Lower lobe of right lung (tissue), 2 donors: ENCODE data around the gene ZNF536. TPM values are rescaled to one million over a fixed set of nuclear protein-coding genes. Genes with fewer than 3 reads are reported as not detected.

Experiments used
- ATAC-seq, 2 donors: fragments of 200-7000 bp; cut with Tn5 transposase; one replicate each; pipeline ENCODE4 v1.9.1; 2020 to 2022; ENCODE audit warnings: mild to moderate bottlenecking in 2 of 2, moderate library complexity in 2 of 2
- DNase-seq: peaks from one replicate; pipeline ENCODE4 v3.0.0-alpha.2; 2020
- H3K27ac ChIP-seq: fragments of 200-600 bp; one replicate; pipeline ENCODE4 v1.8.0; 2022
- H3K27me3 ChIP-seq: fragments of 200-600 bp; one replicate; pipeline ENCODE4 v1.8.0; 2022; ENCODE audit warnings: low read depth
- H3K36me3 ChIP-seq: fragments of 200-600 bp; one replicate; pipeline ENCODE4 v1.8.0; 2022; ENCODE audit warnings: mild to moderate bottlenecking
- H3K4me1 ChIP-seq: fragments of 200-600 bp; one replicate; pipeline ENCODE4 v1.8.0; 2022
- H3K4me3 ChIP-seq: fragments of 200-600 bp; one replicate; pipeline ENCODE4 v1.8.0; 2022; ENCODE audit warnings: mild to moderate bottlenecking
- H3K9me3 ChIP-seq: fragments of 200-600 bp; one replicate; pipeline ENCODE4 v1.8.0; 2022
- intact Hi-C: fragments of 100-400 bp; cut with DNase I; formaldehyde crosslinking; loops from one replicate; pipeline ENCODE4 v1.11.0; 2022
- total RNA-seq: library from RNA; stranded (reverse); fragmentation: NEBNext Ultra II Directional; extraction: Animal tissue kit (Norgen Biotek cat#: 25700); gene quantifications from one replicate; pipeline ENCODE4 v1.2.1, GENCODE V29; 2021
- TF ChIP-seq, protein P1 (sequence below): fragments of 200-600 bp; IDR thresholded peaks from one replicate; pipeline ENCODE4 v1.8.0; 2022; ENCODE audit warnings: antibody characterized with exemption, mild to moderate bottlenecking
- donor health status: DM: no; HTN: yes; CAD: no; lungs with severe emphysema.

Gene ZNF536
- total RNA-seq, 1 donor from 2014 or later, result 0.12 TPM

DNA sequence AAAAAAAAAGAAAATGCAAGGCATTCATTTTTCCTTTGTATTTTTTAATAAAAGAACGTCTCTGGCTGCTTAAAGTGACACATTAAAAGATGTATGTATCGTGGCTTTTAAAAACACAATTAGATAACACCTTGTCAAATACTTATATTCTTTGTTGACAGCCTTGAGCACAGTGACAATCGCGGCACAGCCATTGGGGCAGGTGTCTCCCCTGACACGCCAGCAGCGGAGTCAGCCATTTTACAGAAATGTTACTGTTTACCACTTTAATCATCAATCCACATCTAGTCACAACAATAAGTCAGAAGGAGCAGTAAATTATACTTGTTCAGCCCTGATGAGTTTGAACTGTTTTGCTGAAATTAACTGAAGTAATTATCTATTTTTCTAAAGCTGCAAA, 224.1 kb downstream of the ZNF536 start:
- peaks cover 13% of the 10 kb centered on the region for H3K27me3 ChIP-seq
- no peaks in the 10 kb centered on the region for H3K9me3 ChIP-seq
- TF ChIP-seq, protein P1, sequence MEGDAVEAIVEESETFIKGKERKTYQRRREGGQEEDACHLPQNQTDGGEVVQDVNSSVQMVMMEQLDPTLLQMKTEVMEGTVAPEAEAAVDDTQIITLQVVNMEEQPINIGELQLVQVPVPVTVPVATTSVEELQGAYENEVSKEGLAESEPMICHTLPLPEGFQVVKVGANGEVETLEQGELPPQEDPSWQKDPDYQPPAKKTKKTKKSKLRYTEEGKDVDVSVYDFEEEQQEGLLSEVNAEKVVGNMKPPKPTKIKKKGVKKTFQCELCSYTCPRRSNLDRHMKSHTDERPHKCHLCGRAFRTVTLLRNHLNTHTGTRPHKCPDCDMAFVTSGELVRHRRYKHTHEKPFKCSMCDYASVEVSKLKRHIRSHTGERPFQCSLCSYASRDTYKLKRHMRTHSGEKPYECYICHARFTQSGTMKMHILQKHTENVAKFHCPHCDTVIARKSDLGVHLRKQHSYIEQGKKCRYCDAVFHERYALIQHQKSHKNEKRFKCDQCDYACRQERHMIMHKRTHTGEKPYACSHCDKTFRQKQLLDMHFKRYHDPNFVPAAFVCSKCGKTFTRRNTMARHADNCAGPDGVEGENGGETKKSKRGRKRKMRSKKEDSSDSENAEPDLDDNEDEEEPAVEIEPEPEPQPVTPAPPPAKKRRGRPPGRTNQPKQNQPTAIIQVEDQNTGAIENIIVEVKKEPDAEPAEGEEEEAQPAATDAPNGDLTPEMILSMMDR, result no peak
- intact Hi-C loops, result no loop called here
- H3K27ac ChIP-seq, result no peak overlapping the region
- H3K4me3 ChIP-seq, result no peak overlapping the region
- DNase-seq (no peak), ATAC-seq (no peak)
- no peaks in the 10 kb centered on the region for H3K36me3 ChIP-seq
- no peaks in the 10 kb centered on the region for H3K4me1 ChIP-seq

DNA sequence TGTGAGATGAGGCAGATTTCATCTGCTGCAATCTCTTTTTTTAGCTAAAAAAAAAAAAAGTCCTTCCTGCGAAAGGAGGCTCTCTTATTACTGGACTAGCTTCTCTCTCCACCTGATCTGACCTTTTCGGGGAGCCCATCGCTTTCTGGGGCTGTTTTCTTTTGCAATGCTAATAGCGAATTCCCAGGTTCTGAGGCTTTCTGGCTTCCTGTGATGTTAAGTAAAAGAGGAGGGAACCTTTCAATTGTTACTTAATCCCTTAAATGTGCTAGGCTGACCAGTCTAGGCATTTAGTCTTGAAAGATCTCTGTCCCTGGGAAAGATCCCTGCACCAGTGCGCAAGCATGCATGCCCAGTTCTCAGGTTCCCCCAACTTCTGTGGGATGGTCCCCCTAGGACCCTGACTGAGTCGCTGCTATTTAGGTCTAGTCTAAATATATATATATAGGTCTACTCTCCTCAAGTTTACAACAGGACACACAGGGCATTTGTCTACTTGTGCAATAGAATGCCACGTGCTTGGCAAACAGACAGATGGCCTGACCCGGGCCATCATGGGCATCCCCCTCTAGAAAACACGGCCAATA, 224.7 kb downstream of the ZNF536 start:
- ATAC-seq (no peak), DNase-seq (no peak)
- no peaks in the 10 kb centered on the region for H3K4me1 ChIP-seq
- TF ChIP-seq, protein P1, result no peak
- H3K9me3 ChIP-seq, result no peaks in the 10 kb centered on the region
- H3K4me3 ChIP-seq, result no peak overlapping the region
- intact Hi-C loops, result no loop called here
- H3K27ac ChIP-seq, result no peak overlapping the region
- peaks cover 13% of the 10 kb centered on the region for H3K27me3 ChIP-seq
- H3K36me3 ChIP-seq, result no peaks in the 10 kb centered on the region

DNA sequence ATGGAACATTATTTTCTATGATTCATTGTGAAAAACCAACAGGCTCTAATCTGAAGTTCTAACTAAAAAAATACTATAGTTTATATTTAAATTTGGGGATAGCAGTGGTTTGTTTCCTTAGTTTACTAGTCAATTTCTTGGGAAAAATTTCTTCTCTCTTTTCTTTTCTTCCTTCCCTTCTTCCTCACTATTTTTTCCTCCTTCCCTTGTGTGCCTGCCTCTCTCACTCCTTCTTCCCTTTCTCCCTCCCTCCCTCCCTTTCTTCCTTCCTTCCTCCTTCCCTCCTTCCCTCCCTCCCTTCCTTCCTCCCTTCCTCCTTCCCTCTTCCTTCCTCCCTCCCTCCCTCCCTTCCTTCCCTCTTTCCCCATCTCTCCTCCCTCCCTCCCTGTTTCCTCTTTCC, 226.5 kb downstream of the ZNF536 start:
- H3K4me3 ChIP-seq, result no peak overlapping the region
- no peaks in the 10 kb centered on the region for H3K4me1 ChIP-seq
- no peak for DNase-seq
- H3K27me3 ChIP-seq, result peaks cover 13% of the 10 kb centered on the region
- no peaks in the 10 kb centered on the region for H3K36me3 ChIP-seq
- intact Hi-C loops, result no loop called here
- ATAC-seq, result no peak
- H3K27ac ChIP-seq, result no peak overlapping the region
- no peaks in the 10 kb centered on the region for H3K9me3 ChIP-seq
- TF ChIP-seq, protein P1, result no peak

DNA sequence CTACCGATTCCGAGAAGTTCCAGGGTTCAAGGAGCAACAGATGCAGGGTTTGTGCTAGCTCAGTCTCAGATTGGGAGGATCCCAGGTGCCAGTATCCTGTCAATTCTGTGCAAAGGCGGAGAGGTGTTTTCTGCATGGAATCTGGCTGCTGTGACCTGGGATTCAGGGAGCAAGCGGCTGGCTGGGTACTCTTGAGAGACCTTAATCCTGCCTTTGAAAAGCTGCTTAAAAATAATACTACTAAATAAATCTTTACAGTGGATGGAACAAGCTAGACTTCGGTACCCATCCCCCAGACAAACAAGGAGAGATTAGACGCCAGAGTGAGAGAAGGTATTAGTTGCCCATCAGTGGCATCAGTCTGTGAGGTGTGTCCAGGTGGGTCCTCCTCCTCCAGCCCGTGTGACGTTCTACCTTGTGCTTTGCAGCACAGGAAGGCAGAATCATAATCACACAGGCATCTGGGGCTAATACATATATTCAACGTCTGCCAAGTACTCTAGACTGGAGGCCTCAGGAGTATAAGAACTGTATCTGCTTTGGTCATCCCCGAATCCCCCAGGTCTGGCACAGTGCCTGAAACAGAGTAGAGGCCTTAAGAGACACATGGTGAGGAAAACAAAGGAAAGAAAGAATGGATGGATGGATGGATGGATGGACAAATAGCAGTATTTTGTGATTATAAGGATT, 230.6 kb downstream of the ZNF536 start:
- no peaks in the 10 kb centered on the region for H3K4me1 ChIP-seq
- H3K36me3 ChIP-seq, result no peaks in the 10 kb centered on the region
- TF ChIP-seq, protein P1, result no peak
- intact Hi-C loops, result no loop called here
- no peak overlapping the region for H3K27ac ChIP-seq
- H3K4me3 ChIP-seq, result no peak overlapping the region
- H3K9me3 ChIP-seq, result no peaks in the 10 kb centered on the region
- peaks cover 9% of the 10 kb centered on the region for H3K27me3 ChIP-seq
- ATAC-seq, result no peak
- no peak for DNase-seq

DNA sequence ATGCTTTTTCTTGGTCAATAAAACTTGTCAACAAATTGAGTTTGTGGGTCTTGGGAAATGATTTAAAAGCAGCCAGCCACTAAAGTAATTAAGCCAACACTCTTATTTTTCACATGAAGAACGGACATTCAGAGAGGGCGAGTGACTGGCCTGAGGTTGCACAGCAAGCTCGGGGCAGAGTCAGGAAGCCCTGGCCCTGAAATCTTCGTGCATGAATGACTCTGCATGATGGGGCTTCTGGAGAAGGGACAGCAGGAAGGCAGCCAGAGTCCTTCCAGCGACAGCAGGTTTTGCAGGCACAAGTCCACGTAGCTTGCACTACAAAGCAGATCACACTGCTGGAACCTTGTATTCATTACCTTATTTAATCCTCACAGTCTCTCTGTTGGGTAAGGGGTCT, 232.5 kb downstream of the ZNF536 start:
- no peak for DNase-seq
- intact Hi-C loops, result no loop called here
- TF ChIP-seq, protein P1, result no peak
- Histone ChIP-seq H3K9me3 (no peaks in the 10 kb centered on the region), H3K27me3 (peaks cover 6% of the 10 kb centered on the region), H3K4me1 (no peaks in the 10 kb centered on the region), H3K4me3 (no peak overlapping the region), H3K36me3 (no peaks in the 10 kb centered on the region), H3K27ac (no peak overlapping the region)
- ATAC-seq, result no peak
